Upper lobe of left lung (tissue), 4 donors: Measurements from ENCODE around the gene ZSWIM1.

Experiments used
- EP300 ChIP-seq, 4 donors: sonication (generic); formaldehyde crosslinking; IDR thresholded peaks; one replicate each; pipeline ENCODE4 v1.5.1; 2017; ENCODE audit warnings: antibody characterized with exemption in 4 of 4, control low read depth in 2 of 4
- POLR2A ChIP-seq, 4 donors: fragments of 450-650 bp; IDR thresholded peaks; one replicate each; pipeline ENCODE4 v1.5.1; 2016 to 2017; ENCODE audit warnings: antibody characterized with exemption in 4 of 4, mild to moderate bottlenecking in 2 of 4
- POLR2AphosphoS5 ChIP-seq, 2 donors: sonication (generic); formaldehyde crosslinking; IDR thresholded peaks; one replicate each; pipeline ENCODE4 v1.5.1; 2017; ENCODE audit warnings: antibody characterized with exemption in 2 of 2
- TF ChIP-seq, protein P1 (sequence below), 6 experiments: fragments of 450-650 bp in 4 of 6; fragments of 200-600 bp in 2 of 6; sonication (generic) in 2 of 6; IDR thresholded peaks; one replicate each; pipeline ENCODE4 v1.5.1; 2016 to 2019; ENCODE audit warnings: antibody characterized with exemption in 6 of 6

GRCh38 chr20:45917790-45918141 is 36.7 kb downstream of the ZSWIM1 start:
- TF ChIP-seq, protein P1, sequence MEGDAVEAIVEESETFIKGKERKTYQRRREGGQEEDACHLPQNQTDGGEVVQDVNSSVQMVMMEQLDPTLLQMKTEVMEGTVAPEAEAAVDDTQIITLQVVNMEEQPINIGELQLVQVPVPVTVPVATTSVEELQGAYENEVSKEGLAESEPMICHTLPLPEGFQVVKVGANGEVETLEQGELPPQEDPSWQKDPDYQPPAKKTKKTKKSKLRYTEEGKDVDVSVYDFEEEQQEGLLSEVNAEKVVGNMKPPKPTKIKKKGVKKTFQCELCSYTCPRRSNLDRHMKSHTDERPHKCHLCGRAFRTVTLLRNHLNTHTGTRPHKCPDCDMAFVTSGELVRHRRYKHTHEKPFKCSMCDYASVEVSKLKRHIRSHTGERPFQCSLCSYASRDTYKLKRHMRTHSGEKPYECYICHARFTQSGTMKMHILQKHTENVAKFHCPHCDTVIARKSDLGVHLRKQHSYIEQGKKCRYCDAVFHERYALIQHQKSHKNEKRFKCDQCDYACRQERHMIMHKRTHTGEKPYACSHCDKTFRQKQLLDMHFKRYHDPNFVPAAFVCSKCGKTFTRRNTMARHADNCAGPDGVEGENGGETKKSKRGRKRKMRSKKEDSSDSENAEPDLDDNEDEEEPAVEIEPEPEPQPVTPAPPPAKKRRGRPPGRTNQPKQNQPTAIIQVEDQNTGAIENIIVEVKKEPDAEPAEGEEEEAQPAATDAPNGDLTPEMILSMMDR (IDR thresholded peaks at IDR 0.05), result no peak
- no peak for TF ChIP-seq POLR2A (IDR thresholded peaks at IDR 0.05)
- TF ChIP-seq POLR2AphosphoS5 (IDR thresholded peaks at IDR 0.05), result no peak
- TF ChIP-seq EP300 (IDR thresholded peaks at IDR 0.05), result no peak
